ENCODE measurements around the gene MOB3A.

Gene MOB3A

GRCh38 chr19:2117215-2117960 lies 21.3 kb upstream of the MOB3A start:
- H3K4me3 ChIP-seq (replicated peaks in 1 of 2; ENCODE audit: low read depth in 2 of 2, low read length in 2 of 2), result no peak overlapping the region
- TF ChIP-seq CTCF (IDR thresholded peaks at IDR 0.05; ENCODE audit: low read depth, low read length), result no peak
- no peak for DNase-seq (ENCODE audit: low read depth in 2 of 2)

GRCh38 chr19:2116507-2116906 lies 20.4 kb upstream of the MOB3A start:
- no peak for TF ChIP-seq CTCF (IDR thresholded peaks at IDR 0.05; ENCODE audit: low read depth, low read length)
- DNase-seq (ENCODE audit: low read depth in 2 of 2), result no peak
- H3K4me3 ChIP-seq (replicated peaks in 1 of 2; ENCODE audit: low read depth in 2 of 2, low read length in 2 of 2), result no peak overlapping the region

- DNase-seq (ENCODE audit: low read depth in 2 of 2), result no peak
- no peak for TF ChIP-seq CTCF (IDR thresholded peaks at IDR 0.05; ENCODE audit: low read depth, low read length)
- H3K4me3 ChIP-seq (replicated peaks in 1 of 2; ENCODE audit: low read depth in 2 of 2, low read length in 2 of 2), result no peak overlapping the region
Observed at GRCh38 chr19:2115911-2116426, 19.8 kb upstream of the MOB3A start.

GRCh38 chr19:2115324-2115723 lies 19.2 kb upstream of the MOB3A start:
- DNase-seq (ENCODE audit: low read depth in 2 of 2), result no peak
- TF ChIP-seq CTCF (IDR thresholded peaks at IDR 0.05; ENCODE audit: low read depth, low read length), result no peak
- H3K4me3 ChIP-seq (replicated peaks in 1 of 2; ENCODE audit: low read depth in 2 of 2, low read length in 2 of 2), result no peak overlapping the region

GRCh38 chr19:2114821-2115220 lies 18.7 kb upstream of the MOB3A start:
- no peak for DNase-seq (ENCODE audit: low read depth in 2 of 2)
- TF ChIP-seq CTCF (IDR thresholded peaks at IDR 0.05; ENCODE audit: low read depth, low read length), result no peak
- no peak overlapping the region for H3K4me3 ChIP-seq (replicated peaks in 1 of 2; ENCODE audit: low read depth in 2 of 2, low read length in 2 of 2)

- H3K4me3 ChIP-seq (replicated peaks in 1 of 2; ENCODE audit: low read depth in 2 of 2, low read length in 2 of 2), result no peak overlapping the region
- TF ChIP-seq CTCF (IDR thresholded peaks at IDR 0.05; ENCODE audit: low read depth, low read length), result no peak
Observed at GRCh38 chr19:2114218-2114617, 18.1 kb upstream of the MOB3A start.

More at GRCh38 chr19:2114218-2114617, 18.1 kb upstream of the MOB3A start:
- no peak for DNase-seq (ENCODE audit: low read depth in 2 of 2)

All from cardiac fibroblast (primary cell).